OCI-LY3 (cell line): ENCODE data around the gene NAA10.

Source experiments
- H2AFZ ChIP-seq: fragments of 200-600, 300-600 bp; shearing (Covaris generic); 2 replicates; pipeline ENCODE4 v1.6.0; 2014; ENCODE audit warnings: antibody characterized with exemption, low read depth, low read length
- H3K27ac ChIP-seq: fragments of 200-600, 300-600 bp; sonication (generic); 2 replicates; pipeline ENCODE4 v1.5.1; 2014; ENCODE audit warnings: mild to moderate bottlenecking, low read length, moderate library complexity, mixed read lengths
- H3K27me3 ChIP-seq: fragments of 200-600, 300-600 bp; sonication (generic); 2 replicates; pipeline ENCODE4 v1.6.1; 2014; ENCODE audit warnings: low read depth, low read length, mixed read lengths
- H3K36me3 ChIP-seq: fragments of 200-600, 300-600 bp; sonication (generic); replicated peaks from 2 replicates; pipeline ENCODE3; 2014; ENCODE audit warnings: low read depth, low read length, mixed read lengths
- H3K4me1 ChIP-seq: fragments of 300-600, 200-600 bp; sonication (generic); 2 replicates; pipeline ENCODE4 v1.6.1; 2014; ENCODE audit warnings: low read length, mixed read lengths
- H3K4me2 ChIP-seq: fragments of 200-600, 300-600 bp; sonication (generic); 2 replicates; pipeline ENCODE4 v1.6.1; 2014; ENCODE audit warnings: low read length, mixed read lengths
- H3K4me3 ChIP-seq: fragments of 300-600, 200-600 bp; sonication (generic); 2 replicates; pipeline ENCODE4 v1.5.1; 2014; ENCODE audit warnings: antibody characterized with exemption, mild to moderate bottlenecking, low read length, moderate library complexity
- H3K79me2 ChIP-seq: fragments of 300-600, 200-600 bp; shearing (Covaris generic); 2 replicates; pipeline ENCODE4 v1.6.1; 2014; ENCODE audit warnings: mild to moderate bottlenecking, low read length, mixed read lengths
- H3K9ac ChIP-seq: fragments of 300-600, 200-600 bp; shearing (Covaris generic); 2 replicates; pipeline ENCODE4 v1.6.0; 2014; ENCODE audit warnings: mild to moderate bottlenecking, low read length, moderate library complexity
- H3K9me3 ChIP-seq: fragments of 200-600, 300-600 bp; shearing (Covaris generic); 2 replicates; pipeline ENCODE4 v1.6.1; 2014; ENCODE audit warnings: low read length, mixed read lengths; ENCODE audit not compliant: insufficient read depth
- H4K20me1 ChIP-seq: fragments of 200-600, 300-600 bp; sonication (generic); 2 replicates; pipeline ENCODE4 v1.6.1; 2016; ENCODE audit warnings: low read length, mixed read lengths; ENCODE audit not compliant: insufficient read depth
- CTCF ChIP-seq: fragments of 200-600, 300-600 bp; sonication (generic); IDR thresholded peaks from 2 replicates; pipeline ENCODE4 v1.5.1; 2014; ENCODE audit warnings: antibody characterized with exemption, low read length, low read depth
- EZH2phosphoT487 ChIP-seq: fragments of 200-600 bp; shearing (Covaris generic); IDR thresholded peaks from 2 replicates; pipeline ENCODE4 v1.6.1; 2018; ENCODE audit warnings: antibody characterized with exemption, mixed run types, low read depth

The NAA10 gene

GRCh38 chrX:153903238-153903980 lies 31.4 kb downstream of the NAA10 start:
- Histone ChIP-seq H3K27ac (peak overlapping the region; percentile 21; the same call in 1 of the 2 replicates), H3K4me3 (no peak overlapping the region), H3K27me3 (no peaks in the 10 kb centered on the region), H3K4me2 (peak overlapping the region; percentile 5; the same call in 1 of the 2 replicates), H3K79me2 (no peaks in the 10 kb centered on the region), H3K9ac (no peak overlapping the region; the same call in 1 of the 2 replicates), H3K4me1 (peaks cover 47% of the 10 kb centered on the region), H3K36me3 (no peaks in the 10 kb centered on the region), H3K9me3 (no peaks in the 10 kb centered on the region), H4K20me1 (no peaks in the 10 kb centered on the region), H2AFZ (no peak overlapping the region)
- TF ChIP-seq CTCF (no peak), EZH2phosphoT487 (no peak)

GRCh38 chrX:153902385-153902784 lies 32.5 kb downstream of the NAA10 start:
- H3K27me3 ChIP-seq: no peaks in the 10 kb centered on the region
- H3K4me1 ChIP-seq: peaks cover 47% of the 10 kb centered on the region
- H4K20me1 ChIP-seq: no peaks in the 10 kb centered on the region
- H3K36me3 ChIP-seq: no peaks in the 10 kb centered on the region
- 0 out of 2 replicates have a peak overlapping the region, but pooled peaks have one; percentile 22 for H2AFZ ChIP-seq
- H3K4me3 ChIP-seq: no peak overlapping the region
- peak overlapping the region; percentile 21; the same call in 1 of the 2 replicates for H3K9ac ChIP-seq
- H3K4me2 ChIP-seq: peak overlapping the region; percentile 93; the same call in 1 of the 2 replicates
- no peaks in the 10 kb centered on the region for H3K9me3 ChIP-seq
- H3K27ac ChIP-seq: peak overlapping the region; percentile 8; the same call in 1 of the 2 replicates
- H3K79me2 ChIP-seq: no peaks in the 10 kb centered on the region
- no peak for TF ChIP-seq CTCF
- TF ChIP-seq EZH2phosphoT487: no peak

- H3K27ac ChIP-seq: peak overlapping the region; percentile 90
- TF ChIP-seq CTCF (no peak), EZH2phosphoT487 (no peak)
Measured at GRCh38 chrX:153901753-153902140, 33.1 kb downstream of the NAA10 start.

GRCh38 chrX:153900831-153901752 lies 33.7 kb downstream of the NAA10 start:
- Histone ChIP-seq H3K4me3 (peak overlapping the region; percentile 69), H3K9me3 (no peaks in the 10 kb centered on the region), H3K4me1 (peaks cover 53% of the 10 kb centered on the region), H3K27ac (peak overlapping the region; percentile 90), H4K20me1 (no peaks in the 10 kb centered on the region), H3K4me2 (peak overlapping the region; percentile 93), H3K27me3 (no peaks in the 10 kb centered on the region), H3K36me3 (no peaks in the 10 kb centered on the region), H2AFZ (no peak overlapping the region), H3K79me2 (no peaks in the 10 kb centered on the region), H3K9ac (peak overlapping the region; percentile 75)
- TF ChIP-seq CTCF (no peak), EZH2phosphoT487 (no peak)

More at GRCh38 chrX:153901753-153902140, 33.1 kb downstream of the NAA10 start:
- Histone ChIP-seq H3K79me2 (no peaks in the 10 kb centered on the region), H3K4me2 (peak overlapping the region; percentile 93), H3K4me3 (peak overlapping the region; percentile 69), H3K4me1 (peaks cover 47% of the 10 kb centered on the region), H4K20me1 (no peaks in the 10 kb centered on the region), H2AFZ (no peak overlapping the region), H3K36me3 (no peaks in the 10 kb centered on the region), H3K9me3 (no peaks in the 10 kb centered on the region), H3K9ac (peak overlapping the region; percentile 75; the same call in 1 of the 2 replicates), H3K27me3 (no peaks in the 10 kb centered on the region)
